ENCODE measurements around the gene ENTPD6.

DNA sequence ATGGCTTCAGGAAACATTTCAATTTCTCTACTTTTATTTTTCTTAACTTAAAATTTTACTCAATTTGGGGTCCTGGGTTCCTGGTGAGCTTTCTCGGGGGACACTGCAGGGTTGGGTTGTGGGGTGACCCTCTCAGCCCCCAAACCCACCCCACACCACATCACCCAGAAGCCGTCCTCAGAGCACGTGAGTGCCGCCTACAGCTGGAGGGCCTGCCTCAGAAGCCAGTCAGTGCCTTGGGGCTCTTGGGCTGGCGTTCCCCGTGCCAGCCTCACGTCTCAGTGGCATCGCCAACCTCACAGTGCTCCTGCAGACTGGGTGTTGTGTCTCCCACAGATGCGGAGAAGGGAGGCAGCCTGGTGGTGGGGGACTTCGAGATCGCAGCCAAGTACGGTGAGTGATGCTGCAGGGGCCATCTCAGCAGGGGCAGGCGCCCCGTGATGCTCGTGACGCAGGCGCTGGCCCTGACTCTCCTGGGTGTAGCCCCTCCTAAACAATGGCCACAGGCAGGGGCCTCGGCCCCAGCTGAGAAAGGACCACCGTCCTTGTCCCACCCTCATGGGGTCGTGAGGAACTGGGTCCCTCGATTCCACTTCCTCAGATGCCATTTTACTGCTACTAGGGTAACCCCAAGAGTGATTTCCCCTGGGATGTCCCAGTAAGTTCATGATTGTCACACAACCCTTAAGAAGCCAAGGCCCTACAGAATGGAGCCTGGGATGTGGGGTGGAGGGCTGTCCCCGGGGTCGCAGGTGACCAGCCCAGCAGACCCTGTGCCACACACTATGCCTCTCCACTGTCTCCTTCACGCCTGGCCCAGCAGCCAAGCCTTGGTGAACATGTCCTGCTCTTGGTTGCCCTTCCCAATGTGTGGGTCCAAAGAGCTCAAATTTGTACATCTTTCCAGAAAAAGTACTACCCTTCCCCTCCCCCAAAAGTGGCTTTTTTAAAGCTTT is 28.5 kb downstream of the ENTPD6 start:
- TF ChIP-seq, protein P1, sequence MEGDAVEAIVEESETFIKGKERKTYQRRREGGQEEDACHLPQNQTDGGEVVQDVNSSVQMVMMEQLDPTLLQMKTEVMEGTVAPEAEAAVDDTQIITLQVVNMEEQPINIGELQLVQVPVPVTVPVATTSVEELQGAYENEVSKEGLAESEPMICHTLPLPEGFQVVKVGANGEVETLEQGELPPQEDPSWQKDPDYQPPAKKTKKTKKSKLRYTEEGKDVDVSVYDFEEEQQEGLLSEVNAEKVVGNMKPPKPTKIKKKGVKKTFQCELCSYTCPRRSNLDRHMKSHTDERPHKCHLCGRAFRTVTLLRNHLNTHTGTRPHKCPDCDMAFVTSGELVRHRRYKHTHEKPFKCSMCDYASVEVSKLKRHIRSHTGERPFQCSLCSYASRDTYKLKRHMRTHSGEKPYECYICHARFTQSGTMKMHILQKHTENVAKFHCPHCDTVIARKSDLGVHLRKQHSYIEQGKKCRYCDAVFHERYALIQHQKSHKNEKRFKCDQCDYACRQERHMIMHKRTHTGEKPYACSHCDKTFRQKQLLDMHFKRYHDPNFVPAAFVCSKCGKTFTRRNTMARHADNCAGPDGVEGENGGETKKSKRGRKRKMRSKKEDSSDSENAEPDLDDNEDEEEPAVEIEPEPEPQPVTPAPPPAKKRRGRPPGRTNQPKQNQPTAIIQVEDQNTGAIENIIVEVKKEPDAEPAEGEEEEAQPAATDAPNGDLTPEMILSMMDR (IDR thresholded peaks at IDR 0.05) = no peak
- TF ChIP-seq POLR2A (IDR thresholded peaks at IDR 0.05) = no peak

All from right lobe of liver (tissue), 4 donors.